NCI-H2029 treated with DMSO at 0.1 percent for 48 hours (cell line): ENCODE data around the gene ARHGAP27.
"Not testable (repeated sequence)": the region's sequence is repeated elsewhere in the genome, so short reads cannot be mapped to it uniquely, and the experiment has no call there.

Experiments used
- DNase-seq: peaks from one replicate; lab custom pipeline; 2025; lab: John Stamatoyannopoulos, UW

ARHGAP27 gene

GRCh38 chr17:45357364-45357997, 75.2 kb downstream of the ARHGAP27 start:
- DNase-seq = no peak

- no peak for DNase-seq
Measured at GRCh38 chr17:45355087-45355486, 77.6 kb downstream of the ARHGAP27 start.

- no peak for DNase-seq
Measured at GRCh38 chr17:45353043-45353442, 79.6 kb downstream of the ARHGAP27 start.

GRCh38 chr17:45351831-45352230, 80.8 kb downstream of the ARHGAP27 start:
- DNase-seq = no peak

- DNase-seq = no peak
Measured at GRCh38 chr17:45347444-45347843, 85.2 kb downstream of the ARHGAP27 start.

GRCh38 chr17:45346216-45347015, 86.3 kb downstream of the ARHGAP27 start:
- DNase-seq = no peak

GRCh38 chr17:45345554-45346215, 87.0 kb downstream of the ARHGAP27 start:
- DNase-seq = no peak

- DNase-seq = no peak
Measured at GRCh38 chr17:45345246-45345553, 87.5 kb downstream of the ARHGAP27 start.

GRCh38 chr17:45343967-45344664, 88.6 kb downstream of the ARHGAP27 start:
- not testable (repeated sequence) for DNase-seq
